GM21737 (cell line): ENCODE data around the gene GRXCR2.
"Not testable (repeated sequence)": the region's sequence is repeated elsewhere in the genome, so short reads cannot be mapped to it uniquely, and the experiment has no call there.

ENCODE experiments used
- ATAC-seq: cut with Tn5 transposase; IDR thresholded peaks from one replicate; pipeline ENCODE4 v1.9.1; 2021; ENCODE audit warnings: mild to moderate bottlenecking, moderate library complexity; ENCODE audit not compliant: unreplicated experiment

Gene GRXCR2

DNA sequence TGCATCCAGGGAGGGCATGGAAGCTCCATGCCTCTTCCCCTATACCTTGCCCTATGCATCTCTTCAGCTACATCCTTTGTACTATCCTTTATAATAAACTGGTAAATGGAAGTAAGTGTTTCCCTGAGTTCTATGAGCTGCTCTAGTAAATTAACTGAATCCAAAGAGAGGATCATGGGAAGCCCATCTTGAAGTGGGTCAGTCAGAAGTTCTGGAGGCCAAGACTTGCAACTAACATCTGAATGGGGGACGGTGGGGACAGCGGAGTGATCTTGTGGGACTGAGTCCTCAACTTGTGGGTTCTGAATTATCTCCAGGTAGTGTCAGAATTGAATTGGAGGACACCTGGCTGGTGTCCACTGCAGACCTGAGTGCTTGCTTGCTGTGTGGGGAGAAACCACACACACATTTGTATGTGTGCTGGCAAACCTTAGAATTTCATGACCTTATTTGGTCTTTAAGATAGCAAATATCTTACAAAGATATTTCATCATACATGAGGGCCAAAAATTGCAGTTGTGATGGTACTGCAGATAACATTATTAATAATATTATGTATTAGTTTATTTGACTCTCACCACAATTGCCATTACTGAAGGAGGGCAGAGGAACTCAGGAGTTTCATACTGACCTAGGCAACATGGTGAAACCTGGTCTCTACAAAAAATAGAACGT, 32.2 kb downstream of the GRXCR2 start:
- ATAC-seq, result no peak

DNA sequence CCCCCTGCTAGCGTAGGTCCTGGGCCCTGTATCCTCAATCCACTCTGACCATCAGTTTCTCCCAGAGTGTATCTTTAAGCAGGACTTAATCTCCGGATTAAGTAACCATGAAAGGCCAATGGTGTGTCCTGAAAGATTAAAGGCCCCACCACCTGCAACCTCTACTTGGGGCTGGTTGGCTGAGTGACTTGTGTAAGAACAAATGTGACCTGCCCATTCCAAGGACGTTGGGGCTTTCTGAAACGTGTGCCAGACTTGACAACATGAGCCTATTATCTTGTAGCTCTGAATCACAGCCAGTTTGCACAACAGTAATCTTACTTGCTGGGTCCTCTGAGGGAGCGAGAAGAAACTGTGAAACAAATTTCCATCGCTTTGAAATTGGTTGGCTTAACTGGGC, 34.5 kb downstream of the GRXCR2 start:
- ATAC-seq, result no peak

DNA sequence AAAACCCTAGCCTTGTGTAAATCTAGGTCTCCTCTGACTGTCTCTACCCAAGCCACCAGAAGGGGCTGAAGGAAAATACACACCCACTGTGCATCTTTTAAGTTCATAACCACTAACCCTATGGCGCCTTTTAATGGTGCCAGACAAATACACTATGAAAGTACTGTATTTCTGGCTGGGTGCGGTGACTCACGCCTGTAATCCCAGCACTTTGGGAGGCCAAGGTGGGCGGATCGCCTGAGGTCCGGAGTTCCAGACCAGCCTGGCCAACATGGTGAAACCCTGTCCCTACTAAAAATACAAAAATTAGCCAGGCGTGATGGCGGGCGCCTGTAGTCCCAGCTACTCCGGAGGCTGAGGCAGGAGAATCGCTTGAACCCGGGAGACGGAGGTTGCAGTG, 36.6 kb downstream of the GRXCR2 start:
- ATAC-seq, result not testable (repeated sequence)

DNA sequence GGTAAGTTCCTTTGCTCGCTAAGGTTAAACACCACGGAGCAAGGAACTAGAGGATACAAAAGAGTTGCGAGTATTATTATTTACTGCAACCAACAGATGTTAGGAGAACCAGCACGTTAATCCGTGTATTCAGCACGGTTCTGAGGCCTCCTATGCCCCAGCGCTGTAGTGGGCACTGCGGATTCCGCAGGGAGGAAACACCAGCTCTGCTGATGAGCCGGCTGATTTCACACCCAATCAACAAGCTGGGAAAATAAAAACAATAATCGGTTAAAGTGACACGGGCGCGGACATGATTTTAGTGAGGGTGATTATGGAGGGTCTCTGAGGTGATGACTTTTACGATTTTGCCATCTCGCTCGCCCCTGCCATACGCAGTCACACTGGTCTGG, 37.0 kb downstream of the GRXCR2 start:
- ATAC-seq, result no peak

DNA sequence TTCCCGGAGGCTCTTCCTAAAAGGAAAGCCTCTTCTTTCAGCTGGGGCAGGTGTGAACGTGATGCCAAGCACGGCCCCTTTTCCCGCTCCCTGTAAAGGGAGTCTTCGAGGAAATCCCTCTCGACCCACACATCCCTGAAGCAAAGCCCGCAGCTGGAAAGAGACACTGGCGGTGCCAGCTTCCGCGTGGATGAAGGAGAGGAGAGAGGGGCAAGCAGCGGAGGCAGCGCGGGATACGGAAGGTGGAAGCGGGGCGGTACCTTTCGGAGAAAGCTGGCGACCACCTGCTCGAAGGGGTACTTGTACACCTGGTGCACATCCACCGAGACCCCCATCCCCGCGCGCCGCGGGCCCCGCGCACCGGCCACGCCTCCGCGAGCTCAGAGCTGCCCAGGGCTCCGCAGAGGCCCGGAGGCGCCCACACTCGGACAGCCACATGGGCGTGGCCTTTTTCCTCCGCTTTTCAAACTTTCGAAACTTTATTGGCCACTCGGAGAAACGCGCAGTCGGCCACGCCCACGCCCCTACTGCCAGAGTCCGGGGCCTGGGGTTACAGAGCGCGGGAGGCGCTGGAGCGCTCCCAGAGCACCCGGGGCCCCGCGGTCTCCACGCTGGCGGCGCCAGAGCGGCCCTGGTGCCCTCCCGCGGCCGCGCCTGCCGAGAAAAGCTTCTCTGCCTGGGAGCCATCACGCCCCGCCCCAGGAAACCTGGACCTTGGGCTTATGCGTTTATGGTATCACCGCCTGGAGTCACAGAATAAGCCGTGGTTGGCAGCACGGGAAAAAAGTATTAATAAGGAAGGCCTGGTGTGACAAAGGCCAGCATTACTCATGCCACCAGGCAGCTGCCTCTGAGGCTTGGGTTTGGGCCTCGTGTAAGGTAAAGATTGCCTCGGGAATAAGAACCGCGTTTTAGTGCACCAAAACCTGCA, 37.6 kb downstream of the GRXCR2 start, which contains the start of gene PRELID2:
Gene PRELID2, minus strand, starts transcription at position 426 of the 931 bp plus-strand sequence. Its CDS starts 91 bp downstream, at position 335.
- peak; percentile 92 for ATAC-seq

DNA sequence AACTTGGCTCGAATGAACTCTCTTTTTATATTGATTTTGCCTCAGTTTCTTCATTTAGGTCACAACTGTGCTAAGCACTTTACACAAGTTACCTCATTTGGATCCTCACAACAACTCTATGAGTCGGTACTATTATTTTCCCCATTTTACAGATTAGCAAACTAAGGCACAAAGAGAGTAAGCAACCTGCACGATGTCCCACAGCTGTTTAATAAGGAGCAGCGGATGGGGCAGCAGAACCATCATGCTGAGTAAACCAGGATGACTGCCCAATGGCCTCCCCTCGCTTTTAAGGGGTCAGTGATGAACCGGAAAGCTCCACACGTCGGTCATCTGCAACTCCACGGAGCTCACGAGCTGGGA, 38.3 kb downstream of the GRXCR2 start:
- no peak for ATAC-seq

DNA sequence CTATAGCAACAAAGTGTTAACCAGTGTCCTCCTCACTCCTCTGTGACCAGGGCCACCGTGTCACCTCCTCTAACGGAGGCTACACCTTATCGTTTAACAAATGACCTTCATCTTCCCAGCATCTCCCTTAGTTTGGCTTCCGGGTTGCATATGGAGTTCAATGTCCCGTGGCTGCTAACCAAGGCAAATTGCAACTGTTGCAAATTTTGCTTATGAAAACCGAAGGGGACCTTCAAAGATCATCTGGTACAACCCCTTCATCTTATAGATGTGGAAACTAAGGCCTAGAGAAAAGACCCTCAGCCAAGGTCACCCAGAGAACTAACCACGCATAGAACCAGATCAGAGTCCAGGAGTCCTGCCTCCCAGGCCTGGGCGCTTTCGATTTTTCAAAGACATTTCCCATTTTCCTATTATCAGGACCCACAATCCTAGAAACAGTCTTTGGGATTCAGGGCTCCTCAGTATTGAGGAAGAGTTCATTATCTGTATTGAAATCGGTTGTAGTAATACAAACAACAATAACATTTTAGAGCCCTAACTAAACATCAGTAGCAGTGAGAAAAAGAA, 39.1 kb downstream of the GRXCR2 start:
- no peak for ATAC-seq

DNA sequence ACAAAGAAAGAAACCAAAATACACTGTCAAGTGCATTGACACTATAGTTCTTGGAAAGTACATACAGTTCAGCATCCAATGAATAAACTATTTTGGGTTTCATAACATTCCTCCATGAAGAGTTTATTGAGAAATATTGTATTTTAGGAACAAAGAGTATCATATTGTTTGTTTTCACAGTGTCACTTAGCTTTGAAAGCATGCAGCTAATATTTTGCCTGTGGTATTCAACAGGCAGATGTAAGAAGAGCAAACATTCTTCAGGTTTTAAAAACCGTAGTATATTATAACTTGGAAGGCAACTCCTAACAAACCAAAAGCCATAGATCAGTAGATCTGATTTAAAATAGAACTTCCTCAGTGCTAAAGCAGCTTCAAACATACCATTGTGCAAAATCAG, 42.2 kb downstream of the GRXCR2 start:
- ATAC-seq, result no peak

DNA sequence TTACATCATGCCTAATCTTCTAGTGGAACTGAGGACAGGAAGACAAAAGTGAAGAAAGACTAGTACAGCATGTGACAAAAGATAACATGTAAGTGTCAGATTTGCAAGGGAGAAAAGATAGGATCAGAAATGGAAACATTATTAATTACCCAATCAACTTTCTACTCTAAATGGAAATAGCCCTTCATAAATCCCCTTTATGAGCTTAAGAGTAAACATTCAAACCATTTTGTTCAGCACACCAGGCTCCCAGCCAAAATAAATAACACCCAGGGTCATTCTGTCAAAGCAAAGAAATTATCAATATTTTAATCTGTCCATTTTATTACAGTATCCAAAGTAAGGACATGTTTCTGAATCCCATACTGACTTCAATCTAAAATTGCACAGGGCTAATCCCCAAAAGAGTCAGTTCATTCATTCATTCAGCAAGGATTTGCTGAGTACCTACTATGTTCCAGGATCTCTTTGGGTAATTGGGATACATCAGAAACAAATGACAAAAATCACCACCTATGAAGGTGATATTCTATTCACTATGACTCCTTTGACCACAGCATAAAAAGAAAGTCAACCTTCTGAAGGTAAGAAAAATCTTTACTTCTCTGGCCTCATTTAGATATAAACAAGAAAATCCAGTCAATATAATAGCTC, 43.0 kb downstream of the GRXCR2 start:
- no peak for ATAC-seq

DNA sequence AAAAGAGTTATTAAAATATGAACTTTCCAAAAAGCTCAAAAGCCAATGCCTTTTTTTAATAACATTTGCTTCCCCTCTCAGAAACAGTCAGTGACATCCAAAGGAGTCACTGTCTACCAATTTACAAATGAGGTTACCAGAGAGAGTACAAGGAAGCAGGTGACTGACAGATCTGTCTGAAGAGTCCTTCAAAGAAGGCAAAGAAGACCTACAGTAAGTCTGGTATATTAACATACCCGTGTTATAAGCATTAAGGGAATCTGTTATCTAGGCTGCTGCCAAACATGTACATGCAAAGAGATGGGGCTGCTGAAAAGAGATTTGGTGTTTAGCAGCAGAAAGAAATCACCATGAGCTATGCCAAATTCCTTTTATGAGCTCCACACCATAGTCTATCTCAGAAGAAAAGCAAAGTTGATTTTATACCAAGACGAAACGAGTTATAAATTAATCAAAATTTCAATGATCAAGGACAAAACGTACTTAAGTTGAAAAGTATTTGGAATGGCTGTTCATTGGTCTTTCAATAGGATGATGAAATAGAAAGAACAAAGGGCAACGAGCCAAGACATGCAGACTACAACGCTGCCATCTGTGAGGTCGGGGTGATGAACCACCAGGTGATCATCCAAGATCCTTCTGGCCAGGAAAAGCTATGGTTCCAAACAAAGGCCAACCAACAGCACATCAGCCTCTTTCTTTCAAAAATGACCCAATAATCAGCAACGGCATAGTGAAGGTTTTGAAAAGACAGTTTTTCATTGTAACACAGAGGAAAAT, 45.7 kb downstream of the GRXCR2 start:
- no peak for ATAC-seq

DNA sequence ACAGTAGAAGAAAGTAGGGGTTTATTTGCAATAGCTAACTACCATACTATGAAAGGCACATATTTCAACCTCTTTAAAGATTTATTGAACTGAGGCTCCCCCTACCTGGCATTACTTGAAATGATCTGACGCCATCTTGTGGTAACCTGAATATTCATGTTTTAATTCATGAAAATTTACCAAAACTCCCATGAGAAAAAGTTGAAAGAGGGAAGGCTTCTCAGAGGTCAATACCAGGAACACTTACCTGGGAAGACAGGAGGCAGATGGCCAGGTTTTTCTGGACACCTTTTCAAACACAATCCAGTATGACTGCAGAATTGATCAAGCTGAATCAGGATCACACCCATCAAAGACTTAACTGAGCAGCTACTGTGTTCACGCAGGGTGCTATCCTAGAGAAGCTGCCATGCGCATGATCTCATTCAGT, 47.0 kb downstream of the GRXCR2 start:
- ATAC-seq, result no peak

DNA sequence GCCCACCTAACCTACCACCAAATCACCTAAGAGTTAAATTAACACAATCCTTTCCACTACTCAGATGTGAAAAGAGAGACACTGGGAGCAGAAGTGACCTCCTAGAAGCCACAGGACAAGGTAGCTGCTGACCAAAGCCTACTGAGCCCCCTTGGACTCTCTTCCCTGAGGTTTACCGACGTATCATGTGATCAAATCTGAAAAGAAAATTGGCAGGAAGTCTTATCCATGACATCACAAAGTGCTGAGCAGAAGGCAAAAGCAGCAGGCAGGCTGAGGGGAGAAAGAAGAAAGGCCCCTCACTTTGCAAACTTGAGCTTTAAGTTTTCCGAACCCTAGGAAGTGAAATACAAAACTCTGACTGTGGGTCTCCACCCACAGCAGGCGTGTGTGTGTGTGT, 48.8 kb downstream of the GRXCR2 start:
- ATAC-seq, result no peak

DNA sequence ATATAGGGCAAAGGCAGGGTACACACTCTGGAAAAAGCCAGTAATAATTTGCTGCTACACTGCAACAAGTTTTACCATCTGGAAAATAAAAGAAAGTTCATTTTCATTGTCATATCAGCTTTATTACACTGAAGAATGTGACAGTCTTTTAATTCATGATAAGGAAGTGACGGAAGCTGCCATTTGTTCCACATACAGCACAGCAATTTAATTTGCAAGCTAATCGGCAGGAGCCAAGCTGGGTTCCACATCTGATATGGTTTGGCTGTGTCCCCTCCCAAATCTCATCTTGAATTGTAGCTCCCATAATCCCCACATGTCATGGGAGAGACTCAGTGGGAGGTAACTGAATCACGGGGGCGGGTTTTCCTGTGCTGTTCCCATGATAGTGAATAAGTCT, 54.2 kb downstream of the GRXCR2 start:
- ATAC-seq, result no peak

DNA sequence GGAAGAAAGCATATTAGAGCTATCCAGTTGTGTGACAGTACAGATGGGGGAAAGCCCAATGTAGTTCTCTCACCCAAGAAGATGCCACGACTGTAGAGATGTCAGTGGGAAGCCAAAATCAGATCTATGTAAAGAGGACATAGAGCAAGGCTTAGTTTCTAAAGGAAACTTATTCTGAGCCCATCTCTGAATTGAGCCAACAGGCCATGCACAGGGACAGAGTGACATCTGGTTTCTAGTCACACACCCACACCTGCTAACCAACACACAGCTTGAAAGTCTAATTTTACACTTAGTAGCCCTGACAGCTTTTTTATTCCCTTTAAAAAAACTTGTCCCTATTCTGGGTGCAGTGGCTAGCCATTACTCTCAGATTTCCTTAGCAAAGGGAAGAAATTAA, 59.9 kb downstream of the GRXCR2 start:
- no peak for ATAC-seq

DNA sequence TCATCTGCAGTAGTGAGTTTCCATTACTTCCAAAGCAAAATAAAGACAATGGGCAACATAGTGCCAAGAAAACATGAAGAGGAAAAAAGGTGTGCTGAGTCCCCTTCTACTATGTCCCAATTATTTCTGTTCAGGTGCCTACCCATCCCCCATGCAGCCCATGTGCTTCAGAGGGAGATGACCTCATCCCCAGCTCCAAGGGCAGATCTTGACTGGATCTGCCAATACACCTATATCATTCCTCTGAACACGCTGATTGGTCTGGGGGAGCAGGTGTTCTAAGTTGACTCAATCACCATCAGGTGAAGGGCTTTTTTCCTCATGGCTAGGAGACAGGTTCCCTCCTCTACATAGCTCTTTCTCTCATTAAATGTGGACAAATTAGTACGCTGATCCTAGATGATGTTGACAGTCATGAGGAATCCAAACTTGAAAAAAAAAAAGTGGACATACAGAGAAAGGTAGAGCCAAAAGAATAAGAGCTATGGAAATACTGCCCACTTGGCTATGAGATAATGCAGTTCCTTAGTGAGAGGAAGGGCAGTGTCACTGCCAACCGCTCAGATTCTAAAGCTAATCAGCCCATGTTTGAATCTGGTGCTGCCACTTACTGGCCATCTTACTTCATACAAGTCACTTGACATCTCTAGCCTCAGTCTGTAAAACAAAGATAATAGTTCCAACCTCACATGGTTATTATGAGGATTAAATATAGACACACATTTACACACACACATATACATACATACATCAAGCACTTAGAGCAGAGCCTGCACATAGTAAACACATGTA, 60.8 kb downstream of the GRXCR2 start:
- no peak for ATAC-seq
